ENCODE data around the gene SMCR8. TPM values are rescaled to one million over a fixed set of nuclear protein-coding genes. Genes with fewer than 3 reads are reported as not detected.

SMCR8 gene
- total RNA-seq, 1 experiment from 2014 or later = 22.4 TPM

DNA sequence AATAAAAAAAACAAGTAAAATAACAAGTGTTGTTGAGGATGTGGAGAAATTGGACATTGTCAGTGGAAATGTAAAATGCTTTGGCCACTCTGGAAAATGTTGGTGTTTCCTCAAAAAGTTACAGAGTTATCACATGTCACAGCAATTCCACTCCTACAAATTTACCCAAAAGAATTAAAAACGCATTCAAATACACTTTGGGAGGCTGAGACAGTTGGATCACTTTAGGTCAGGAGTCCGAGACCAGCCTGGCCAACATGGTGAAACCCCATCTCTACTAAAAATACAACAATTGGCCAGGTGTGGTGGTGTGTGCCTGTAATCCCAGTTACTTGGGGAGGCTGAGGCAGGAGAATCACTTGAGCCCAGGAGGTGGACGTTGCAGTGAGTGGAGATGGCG, 5.9 kb upstream of the SMCR8 start:
- H3K79me2 ChIP-seq (ENCODE audit: insufficient read depth, low read length) = peaks cover 22% of the 10 kb centered on the region; the same call in 1 of the 2 replicates

More for the DNA sequence above, 5.9 kb upstream of the SMCR8 start:
- no peak overlapping the region for H2AFZ ChIP-seq (ENCODE audit: low read length)
- no peak overlapping the region for H3K4ac ChIP-seq (ENCODE audit: low read depth, low read length)
- no peak overlapping the region for H4K8ac ChIP-seq (replicated peaks; ENCODE audit: insufficient read length, low read depth, low read length)
- Mint-ChIP-seq H3K4me1 (peaks cover 14 to 15% of the 10 kb centered on the region in 2 experiments), H3K27me3 (ENCODE audit: low read depth) (no peaks in the 10 kb centered on the region), H3K27ac (no peak overlapping the region), H3K4me3 (no peak overlapping the region), H3K9me3 (no peaks in the 10 kb centered on the region; a peak in 1 of 5 replicates), H3K36me3 (ENCODE audit: insufficient read depth in 1 of 3, low read depth in 3 of 3) (peaks cover 34 to 76% (median 68%) of the 10 kb centered on the region in 3 experiments)
- H3K56ac ChIP-seq (ENCODE audit: insufficient read length, low read depth, low read length) = no peak overlapping the region
- H3K27me3 ChIP-seq (ENCODE audit: insufficient read depth, low read length) = no peaks in the 10 kb centered on the region
- no peak overlapping the region for H4K91ac ChIP-seq (ENCODE audit: insufficient read length, low read depth, low read length)
- H3K18ac ChIP-seq (ENCODE audit: insufficient read length, low read depth, low read length) = no peak overlapping the region
- no peak for DNase-seq
- H3K9ac ChIP-seq (ENCODE audit: extremely low read depth, insufficient read length, low read length) = no peak overlapping the region
- peaks cover 2% of the 10 kb centered on the region; the same call in 1 of the 2 replicates for H3K4me1 ChIP-seq (ENCODE audit: insufficient read depth, low read length)
- H3K23me2 ChIP-seq (ENCODE audit: insufficient read length, low read depth, low read length, poor library complexity, severe bottlenecking) = peaks cover 7% of the 10 kb centered on the region
- no peak for TF ChIP-seq CTCF (conservative IDR thresholded peaks at IDR 0.05)
- H2BK20ac ChIP-seq (ENCODE audit: low read depth, low read length, poor library complexity, severe bottlenecking) = no peak overlapping the region
- H3K14ac ChIP-seq (ENCODE audit: insufficient read depth, low read length) = no peak overlapping the region
- H3K23ac ChIP-seq (ENCODE audit: insufficient read length, low read depth, low read length) = no peak overlapping the region
- no peaks in the 10 kb centered on the region for H3K9me3 ChIP-seq (ENCODE audit: control insufficient read depth, low read depth, low read length)
- H4K20me1 ChIP-seq (ENCODE audit: control insufficient read depth, insufficient read depth, insufficient read length) = no peaks in the 10 kb centered on the region
- no peak overlapping the region for H2BK120ac ChIP-seq (ENCODE audit: low read depth, low read length, poor library complexity, severe bottlenecking)
- H2BK5ac ChIP-seq (ENCODE audit: insufficient read length, low read length) = no peak overlapping the region
- no peak overlapping the region for H3K4me2 ChIP-seq (ENCODE audit: insufficient read depth, insufficient read length, low read length)
- no peak overlapping the region for H2AK5ac ChIP-seq (ENCODE audit: insufficient read length, low read length)
- no peak overlapping the region for H2BK12ac ChIP-seq (ENCODE audit: insufficient read length, low read depth, low read length)
- H3T11ph ChIP-seq (ENCODE audit: low read length) = no peak overlapping the region
- H3K79me1 ChIP-seq (ENCODE audit: insufficient read depth, low read depth, low read length, poor library complexity, severe bottlenecking) = peaks cover 22% of the 10 kb centered on the region
- no peak overlapping the region for H4K5ac ChIP-seq (ENCODE audit: insufficient read length, low read depth, low read length)
- WGBS (ENCODE audit: extremely low coverage, insufficient read length, low lambda C conversion rate) = no CpG with 5 or more reads among the region's 4 CpGs
- H2BK15ac ChIP-seq (ENCODE audit: low read depth, low read length) = no peak overlapping the region
- H3K27ac ChIP-seq (ENCODE audit: insufficient read length, low read depth, low read length) = no peak overlapping the region
